Lower leg skin (tissue), 3 donors: ENCODE results near the gene WDR81.

Source experiments
- CTCF ChIP-seq, 3 donors: fragments of 450-650 bp; IDR thresholded peaks; one replicate each; pipeline ENCODE4 v1.5.1; 2016; ENCODE audit warnings: antibody characterized with exemption in 3 of 3, mild to moderate bottlenecking in 3 of 3, moderate library complexity in 2 of 3
- POLR2A ChIP-seq, 2 donors: fragments of 450-650 bp; IDR thresholded peaks; one replicate each; pipeline ENCODE4 v1.6.1; 2016 to 2017; ENCODE audit warnings: antibody characterized with exemption in 2 of 2, mild to moderate bottlenecking in 1 of 2, moderate library complexity in 1 of 2

GRCh38 chr17:1754430-1755112, 30.1 kb downstream of the WDR81 start:
- TF ChIP-seq CTCF (IDR thresholded peaks at IDR 0.05) (no peak), POLR2A (IDR thresholded peaks at IDR 0.05) (no peak)
